H1 (cell line): ENCODE measurements around the gene SH3BP5. TPM values are rescaled to one million over a fixed set of nuclear protein-coding genes. Genes with fewer than 3 reads are reported as not detected.

ENCODE experiments used
- CTCF ChIA-PET: fragments of 300-600 bp; sonication (Branson Sonifier 250); formaldehyde crosslinking; loops from one replicate; lab custom pipeline; 2021; ENCODE audit not compliant: partially characterized antibody; lab: Charles Lee
- POLR2A ChIA-PET: fragments of 300-600 bp; sonication (Branson Sonifier 250); formaldehyde crosslinking; loops from one replicate; lab custom pipeline; 2021; ENCODE audit warnings: inconsistent platforms; ENCODE audit not compliant: partially characterized antibody; lab: Charles Lee
- DNase-seq, 2 experiments: peaks; one replicate each; pipeline versions ENCODE4 v3.0.0 to v3.0.0-alpha.2; 2010 to 2022; ENCODE audit warnings: low spot score in 2 of 2, low read depth in 1 of 2, mixed read lengths in 1 of 2
- FAIRE-seq: peaks from 2 replicates; lab custom pipeline; 2011; peaks lifted over from hg19 to GRCh38; lab: Jason Lieb, UNC
- H2AFZ ChIP-seq: 2 replicates; pipeline ENCODE4 v1.8.1; 2012; ENCODE audit warnings: low read length, inconsistent platforms
- H2AK5ac ChIP-seq: 2 replicates; pipeline ENCODE4 v1.6.1; 2013; ENCODE audit warnings: low read depth, low read length
- H2BK120ac ChIP-seq: replicated peaks from 2 replicates; pipeline ENCODE3; 2013; ENCODE audit warnings: low read depth, low read length, inconsistent platforms
- H2BK12ac ChIP-seq: 2 replicates; pipeline ENCODE4 v1.6.1; 2013; ENCODE audit warnings: low read depth, low read length
- H2BK15ac ChIP-seq: 2 replicates; pipeline ENCODE4 v1.6.1; 2013; ENCODE audit warnings: low read length
- H2BK20ac ChIP-seq: 2 replicates; pipeline ENCODE4 v1.6.1; 2013; ENCODE audit warnings: low read length
- H2BK5ac ChIP-seq: 2 replicates; pipeline ENCODE4 v1.6.1; 2013; ENCODE audit warnings: low read depth, low read length
- H3K14ac ChIP-seq: 2 replicates; pipeline ENCODE4 v1.6.1; 2013; ENCODE audit warnings: inconsistent platforms; ENCODE audit not compliant: insufficient read length
- H3K18ac ChIP-seq: 2 replicates; pipeline ENCODE4 v1.6.1; 2013; ENCODE audit warnings: low read length; ENCODE audit errors: extremely low read depth
- H3K23ac ChIP-seq: 2 replicates; pipeline ENCODE4 v1.6.1; 2013; ENCODE audit warnings: inconsistent platforms; ENCODE audit not compliant: insufficient read length
- H3K23me2 ChIP-seq: 2 replicates; pipeline ENCODE4 v1.6.1; 2013; ENCODE audit warnings: low read depth, low read length
- H3K27ac ChIP-seq: 2 replicates; pipeline ENCODE4 v1.6.1; 2011; ENCODE audit warnings: low read depth, low read length, inconsistent platforms
- H3K27me3 ChIP-seq, 4 experiments: replicated peaks in 1 of 4; 1 replicate in 1 of 4; 2 replicates in 3 of 4; pipeline versions ENCODE4 v1.6.1 to v1.8.1; 2011 to 2013; ENCODE audit warnings: low read length in 3 of 4, mild to moderate bottlenecking in 3 of 4, inconsistent platforms in 2 of 4, mixed read lengths in 2 of 4, moderate library complexity in 1 of 4; ENCODE audit not compliant: control insufficient read depth in 3 of 4, insufficient read depth in 3 of 4; ENCODE audit errors: extremely low read depth in 1 of 4
- H3K36me3 ChIP-seq, 4 experiments: 2 replicates each; pipeline versions ENCODE4 v1.6.1 to v1.8.1; 2011 to 2013; ENCODE audit warnings: mild to moderate bottlenecking in 4 of 4, low read length in 3 of 4, moderate library complexity in 2 of 4, control low read depth in 1 of 4, inconsistent platforms in 1 of 4; ENCODE audit not compliant: insufficient read depth in 4 of 4, control insufficient read depth in 2 of 4
- H3K4ac ChIP-seq: replicated peaks from 2 replicates; pipeline ENCODE3; 2013; ENCODE audit warnings: low read length, low read depth, mixed read lengths, inconsistent platforms; ENCODE audit not compliant: insufficient read length
- H3K4me1 ChIP-seq, 4 experiments: replicated peaks in 1 of 4; 1 replicate in 1 of 4; 2 replicates in 3 of 4; pipeline versions ENCODE4 v1.6.1 to v1.8.1; 2011 to 2013; ENCODE audit warnings: low read length in 3 of 4, inconsistent platforms in 2 of 4, mixed read lengths in 1 of 4; ENCODE audit not compliant: insufficient read depth in 4 of 4, control insufficient read depth in 3 of 4
- H3K4me2 ChIP-seq, 2 experiments: 2 replicates each; pipeline versions ENCODE4 v1.6.1 to v1.8.1; 2011 to 2013; ENCODE audit warnings: low read depth in 2 of 2, low read length in 2 of 2, control low read depth in 1 of 2, inconsistent platforms in 1 of 2, mild to moderate bottlenecking in 1 of 2; ENCODE audit not compliant: insufficient read depth in 1 of 2
- H3K4me3 ChIP-seq, 4 experiments: fragments of 200-600, 300-600 bp in 1 of 4; sonication (generic), shearing (Covaris generic), sonication (Bioruptor Twin) in 1 of 4; 2 replicates each; pipeline versions ENCODE4 v1.5.1 to v1.8.1; 2011 to 2016; ENCODE audit warnings: low read length in 4 of 4, low read depth in 3 of 4, control low read depth in 2 of 4, inconsistent platforms in 2 of 4, mild to moderate bottlenecking in 2 of 4, mixed read lengths in 1 of 4, moderate library complexity in 1 of 4; ENCODE audit not compliant: insufficient read depth in 2 of 4; ENCODE audit errors: extremely low read depth in 1 of 4
- H3K56ac ChIP-seq: replicated peaks from 2 replicates; pipeline ENCODE3; 2013; ENCODE audit warnings: low read depth, mild to moderate bottlenecking, mixed read lengths, low read length, inconsistent platforms; ENCODE audit not compliant: insufficient read length
- H3K79me1 ChIP-seq: 2 replicates; pipeline ENCODE4 v1.6.1; 2013; ENCODE audit warnings: low read depth, low read length, control low read depth
- H3K79me2 ChIP-seq, 2 experiments: 2 replicates each; pipeline versions ENCODE4 v1.6.1 to v1.8.1; 2012 to 2013; ENCODE audit warnings: low read length in 2 of 2, mild to moderate bottlenecking in 2 of 2, inconsistent platforms in 1 of 2; ENCODE audit not compliant: insufficient read depth in 2 of 2, control insufficient read depth in 1 of 2
- H3K9ac ChIP-seq, 4 experiments: replicated peaks in 1 of 4; 1 replicate in 1 of 4; 2 replicates in 3 of 4; pipeline versions ENCODE4 v1.6.1 to v1.8.1; 2011 to 2013; ENCODE audit warnings: low read depth in 3 of 4, low read length in 3 of 4, control low read depth in 2 of 4, mild to moderate bottlenecking in 2 of 4, moderate library complexity in 2 of 4, inconsistent platforms in 1 of 4; ENCODE audit errors: extremely low read depth in 1 of 4
- H3K9me3 ChIP-seq, 2 experiments: 2 replicates each; pipeline versions ENCODE4 v1.6.1 to v1.8.1; 2012 to 2013; ENCODE audit warnings: mild to moderate bottlenecking in 2 of 2, moderate library complexity in 2 of 2, control low read depth in 1 of 2, inconsistent platforms in 1 of 2, low read depth in 1 of 2, low read length in 1 of 2, mixed read lengths in 1 of 2; ENCODE audit not compliant: insufficient read depth in 2 of 2
- H4K20me1 ChIP-seq, 2 experiments: replicated peaks in 1 of 2; 2 replicates each; pipeline versions ENCODE3 to v1.8.1; 2011 to 2013; ENCODE audit warnings: inconsistent platforms in 2 of 2, low read length in 2 of 2, mild to moderate bottlenecking in 1 of 2; ENCODE audit not compliant: insufficient read depth in 2 of 2, control insufficient read depth in 1 of 2
- H4K5ac ChIP-seq: 2 replicates; pipeline ENCODE4 v1.6.1; 2013; ENCODE audit warnings: low read length, low read depth, mixed read lengths, inconsistent platforms; ENCODE audit not compliant: insufficient read length
- H4K8ac ChIP-seq: 2 replicates; pipeline ENCODE4 v1.8.0; 2013; ENCODE audit warnings: mild to moderate bottlenecking, moderate library complexity, low read length, inconsistent platforms; ENCODE audit not compliant: insufficient read depth; ENCODE audit errors: extremely low read depth
- H4K91ac ChIP-seq: replicated peaks from 2 replicates; pipeline ENCODE3; 2013; ENCODE audit warnings: low read length, mixed read lengths, inconsistent platforms; ENCODE audit not compliant: insufficient read length
- CBX5 ChIP-seq: fragments of 300-800, 300-1000 bp; sonication (generic); IDR thresholded peaks from 2 replicates; pipeline ENCODE4 v1.7.1; 2016; ENCODE audit warnings: antibody characterized with exemption, low read length, low read depth
- CHD2 ChIP-seq: IDR thresholded peaks from 2 replicates; pipeline ENCODE4 v1.6.1; 2012; ENCODE audit warnings: low read length, improper control_type of control experiment
- CREB1 ChIP-seq: IDR thresholded peaks from 2 replicates; pipeline ENCODE4 v1.6.1; 2012; ENCODE audit warnings: inconsistent platforms
- E2F6 ChIP-seq: IDR thresholded peaks from 2 replicates; pipeline ENCODE4 v1.6.1; 2012; ENCODE audit warnings: inconsistent platforms
- EZH2 ChIP-seq: fragments of 200-600 bp; sonication (generic); IDR thresholded peaks from 2 replicates; pipeline ENCODE4 v1.7.1; 2012; ENCODE audit warnings: low read depth, mild to moderate bottlenecking, moderate library complexity, low read length, inconsistent platforms; ENCODE audit not compliant: severe bottlenecking
- JUN ChIP-seq: IDR thresholded peaks from 2 replicates; pipeline ENCODE4 v1.6.1; 2011; ENCODE audit warnings: low read depth, mild to moderate bottlenecking, improper control_type of control experiment, low read length
- MAX ChIP-seq: IDR thresholded peaks from 2 replicates; pipeline ENCODE4 v1.6.1; 2012; ENCODE audit warnings: inconsistent platforms
- PHF8 ChIP-seq: fragments of 200-600 bp; sonication (generic); conservative IDR thresholded peaks from 2 replicates; pipeline ENCODE4 v1.7.1; 2012; ENCODE audit warnings: low read depth, mild to moderate bottlenecking, inconsistent platforms, low read length, moderate library complexity
- POU5F1 ChIP-seq: IDR thresholded peaks from 2 replicates; pipeline ENCODE4 v1.6.1; 2011; ENCODE audit warnings: low read depth, mild to moderate bottlenecking, low read length, moderate library complexity
- RBBP5 ChIP-seq: IDR thresholded peaks from 2 replicates; pipeline ENCODE4 v1.7.1; 2012; ENCODE audit warnings: low read depth, mild to moderate bottlenecking, inconsistent platforms, low read length, moderate library complexity, borderline replicate concordance
- RNF2 ChIP-seq: fragments of 200-900, 300-1000 bp; sonication (generic); IDR thresholded peaks from 2 replicates; pipeline ENCODE4 v1.7.1; 2016; ENCODE audit warnings: borderline replicate concordance, low read depth, mild to moderate bottlenecking, antibody characterized with exemption, low read length; ENCODE audit not compliant: poor library complexity, severe bottlenecking; ENCODE audit errors: missing control alignments
- TAF1 ChIP-seq: IDR thresholded peaks from 2 replicates; pipeline ENCODE4 v1.6.1; 2011; ENCODE audit warnings: mild to moderate bottlenecking, low read depth, low read length
- WGBS, 2 experiments: shearing (Covaris generic) in 1 of 2; methylation state at CpG; one replicate each; pipeline versions ENCODE4 v1.1.6 to v1.1.7; 2013 to 2015; ENCODE audit warnings: low lambda C conversion rate in 2 of 2, mixed read lengths in 2 of 2, inconsistent platforms in 1 of 2, low coverage in 1 of 2, missing lambda C conversion rate in 1 of 2; ENCODE audit not compliant: insufficient replicate concordance in 2 of 2, insufficient coverage in 1 of 2, insufficient read length in 1 of 2; ENCODE audit errors: extremely low coverage in 1 of 2, missing lambda C conversion rate in 1 of 2; 5-methylcytosine and 5-hydroxymethylcytosine counted together
- polyA plus RNA-seq, 7 experiments: library from polyadenylated mRNA; depleted of rRNA in 3 of 7; stranded (reverse) in 5 of 7; unstranded in 2 of 7; fragments of >200 nt in 5 of 7; fragments of 200-250 nt in 2 of 7; gene quantifications; 1 replicate in 5 of 7; 2 replicates in 1 of 7; 4 replicates in 1 of 7; pipeline versions ENCODE4 v1.2.1 to v1.2.3, GENCODE V29; 2011 to 2013; ENCODE audit warnings: missing spikeins in 2 of 7, mixed read lengths in 2 of 7
- total RNA-seq: library from RNA; stranded (reverse); fragmentation: NEBNext Ultra II Directional; extraction: Animal tissue kit (Norgen Biotek cat#: 25700); gene quantifications from 2 replicates; pipeline ENCODE4 v1.2.1, GENCODE V29; 2021

Gene SH3BP5
- total and polyA plus RNA-seq, 2 of the 8 experiments (the other 6 are each of a cell fraction or from before 2014, with no cell fraction given) = 7.1 to 9.7 TPM

GRCh38 chr3:15341030-15341726 lies 8.8 kb upstream of the SH3BP5 start:
- Histone ChIP-seq H4K5ac (no peak overlapping the region), H2BK120ac (no peak overlapping the region), H4K20me1 (no peaks in the 10 kb centered on the region), H4K8ac (no peak overlapping the region), H3K4me2 (no peak overlapping the region), H2BK12ac (no peak overlapping the region), H3K9ac (no peak overlapping the region), H3K14ac (no peak overlapping the region), H3K27ac (no peak overlapping the region), H4K91ac (no peak overlapping the region), H3K4me1 (no peaks in the 10 kb centered on the region), H3K9me3 (no peaks in the 10 kb centered on the region), H3K23me2 (no peaks in the 10 kb centered on the region), H3K4ac (no peak overlapping the region), H3K27me3 (no peaks in the 10 kb centered on the region), H2BK5ac (no peak overlapping the region), H3K4me3 (no peak overlapping the region), H3K23ac (no peak overlapping the region), H3K79me1 (no peaks in the 10 kb centered on the region), H2AFZ (no peak overlapping the region), H3K18ac (no peak overlapping the region), H2BK15ac (no peak overlapping the region), H3K79me2 (no peaks in the 10 kb centered on the region), H3K56ac (no peak overlapping the region), H2BK20ac (no peak overlapping the region), H3K36me3 (no peaks in the 10 kb centered on the region), H2AK5ac (no peak overlapping the region)
- DNase-seq = no peak
- FAIRE-seq = no peak
- CTCF ChIA-PET = interaction anchor here (0.9 to 1.8 kb wide), 4 partner anchors 9 to 135 kb away, joined by 3 to 5 read pairs (median 4); partner anchors contain the start of genes CAPN7 and SH3BP5
- POLR2A ChIA-PET = no interaction called here
- 92% methylated on average over 6 of the region's 6 CpGs; no CpG with 5 or more reads in 1 of the 2 experiments for WGBS, 2 experiments
- no peak for TF ChIP-seq PHF8
- no peak for TF ChIP-seq POU5F1
- no peak for TF ChIP-seq CREB1
- TF ChIP-seq MAX = no peak
- no peak for TF ChIP-seq E2F6
- no peak for TF ChIP-seq CBX5
- no peak for TF ChIP-seq CHD2
- TF ChIP-seq TAF1 = no peak
- TF ChIP-seq EZH2 = no peak
- TF ChIP-seq RBBP5 = no peak
- TF ChIP-seq RNF2 = no peak
- TF ChIP-seq JUN = no peak
